Naive thymus-derived CD4-positive, alpha-beta T cell (primary cell): ENCODE data around the gene TSHR. TPM values are rescaled to one million over a fixed set of nuclear protein-coding genes. Genes with fewer than 3 reads are reported as not detected.
"Not testable (repeated sequence)": the region's sequence is repeated elsewhere in the genome, so short reads cannot be mapped to it uniquely, and the experiment has no call there.

Experiments
- ATAC-seq: fragments of 150-1000 bp; cut with Tn5 transposase; 2 replicates; pipeline ENCODE4 v1.10.0; 2021; ENCODE audit warnings: mild to moderate bottlenecking, moderate library complexity
- CTCF ChIA-PET: fragments of 350-600 bp; sonication (Branson Sonifier 250); formaldehyde crosslinking; loops from one replicate; lab custom pipeline; 2021; ENCODE audit warnings: antibody characterized with exemption; lab: Charles Lee
- POLR2A ChIA-PET: fragments of 350-600 bp; sonication (Branson Sonifier 250); formaldehyde crosslinking; loops from one replicate; lab custom pipeline; 2021; ENCODE audit warnings: antibody characterized with exemption, inconsistent platforms; lab: Charles Lee
- DNase-seq, 9 donors: peaks; one replicate each; pipeline versions ENCODE4 v3.0.0 to v3.0.0-alpha.2; 2020 to 2022; ENCODE audit warnings: mixed read lengths in 1 of 9
- H3K27ac ChIP-seq: one replicate; pipeline ENCODE4 v1.7.0; 2013; ENCODE audit warnings: mild to moderate bottlenecking, low read depth, low read length, moderate library complexity
- H3K27me3 ChIP-seq, 2 donors: one replicate each; pipeline ENCODE4 v1.7.0; 2013; ENCODE audit warnings: low read length in 2 of 2, mild to moderate bottlenecking in 2 of 2, moderate library complexity in 2 of 2; ENCODE audit not compliant: control insufficient read depth in 2 of 2, insufficient read depth in 2 of 2
- H3K36me3 ChIP-seq, 3 experiments: 1 replicate in 2 of 3; 2 replicates in 1 of 3; pipeline ENCODE4 v1.7.0; 2013; ENCODE audit warnings: low read length in 3 of 3, mild to moderate bottlenecking in 3 of 3, moderate library complexity in 1 of 3; ENCODE audit not compliant: insufficient read depth in 3 of 3, control insufficient read depth in 2 of 3
- H3K4me1 ChIP-seq, 2 donors: one replicate each; pipeline ENCODE4 v1.7.0; 2013; ENCODE audit warnings: low read length in 2 of 2, mild to moderate bottlenecking in 2 of 2, moderate library complexity in 1 of 2; ENCODE audit not compliant: control insufficient read depth in 2 of 2, insufficient read depth in 2 of 2
- H3K4me3 ChIP-seq: 2 replicates; pipeline ENCODE4 v1.7.0; 2013; ENCODE audit warnings: mild to moderate bottlenecking, low read length
- H3K9me3 ChIP-seq, 3 experiments: 1 replicate in 2 of 3; 2 replicates in 1 of 3; pipeline ENCODE4 v1.7.0; 2013; ENCODE audit warnings: low read length in 3 of 3; ENCODE audit not compliant: control insufficient read depth in 2 of 3
- H3K27ac Mint-ChIP-seq, 9 donors: one replicate each; pipeline ENCODE4 v1.8.0; 2020 to 2022; ENCODE audit warnings: mixed read lengths in 9 of 9, mild to moderate bottlenecking in 8 of 9, moderate library complexity in 5 of 9, inconsistent platforms in 2 of 9
- H3K27me3 Mint-ChIP-seq, 5 donors: one replicate each; pipeline ENCODE4 v1.8.0; 2021 to 2022; ENCODE audit warnings: mixed read lengths in 5 of 5, mild to moderate bottlenecking in 1 of 5
- H3K36me3 Mint-ChIP-seq, 5 donors: one replicate each; pipeline ENCODE4 v1.8.0; 2020 to 2022; ENCODE audit warnings: mixed read lengths in 5 of 5, mild to moderate bottlenecking in 3 of 5, inconsistent platforms in 1 of 5
- H3K4me1 Mint-ChIP-seq, 7 donors: one replicate each; pipeline ENCODE4 v1.8.0; 2020 to 2022; ENCODE audit warnings: mixed read lengths in 7 of 7, mild to moderate bottlenecking in 3 of 7, inconsistent platforms in 1 of 7
- H3K4me3 Mint-ChIP-seq, 10 donors: one replicate each; pipeline ENCODE4 v1.8.0; 2020 to 2022; ENCODE audit warnings: mild to moderate bottlenecking in 10 of 10, mixed read lengths in 10 of 10, moderate library complexity in 6 of 10, inconsistent platforms in 2 of 10
- H3K9me3 Mint-ChIP-seq, 11 donors: one replicate each; pipeline ENCODE4 v1.8.0; 2020 to 2022; ENCODE audit warnings: mixed read lengths in 11 of 11, mild to moderate bottlenecking in 4 of 11, inconsistent platforms in 1 of 11, moderate library complexity in 1 of 11
- intact Hi-C, 2 donors: fragments of 100-400 bp; cut with micrococcal nuclease; formaldehyde crosslinking; loops; one replicate each; pipeline ENCODE4 v1.15.1; 2023
- polyA plus RNA-seq, 2 donors: library from polyadenylated mRNA; unstranded; fragments of 300-500 nt; fragmentation: Illumina TruSeq; gene quantifications; one replicate each; pipeline ENCODE4 v1.2.3, GENCODE V29; 2021
- total RNA-seq, 6 experiments: library from RNA in 5 of 6; stranded (reverse) in 5 of 6; gene quantifications; 1 replicate in 5 of 6; 2 replicates in 1 of 6; pipeline ENCODE4 v1.2.3 and lab custom pipeline; 2021 to 2026

Gene TSHR
- total RNA-seq (1 to 10 TPM in 1 of 5 experiments, under 1 TPM in 2, not detected in 2; 0.48 to 2.2 (median 0.78) TPM), polyA plus RNA-seq (not detected), total RNA-seq (lab: John Stamatoyannopoulos, UW) (not detected)

GRCh38 chr14:80955416-80955941 lies at the start of gene TSHR:
Gene TSHR (plus strand): TSS chr14:80955621. CDS start chr14:80955681, 60 bp downstream.
- no peaks in the 10 kb centered on the region for H3K9me3 ChIP-seq
- intact Hi-C loops = loop anchor here (1.0 to 5.0 kb wide), 7 partner anchors 15 to 577 kb away; partner anchors contain the start of genes CEP128 (in 1 of the 2) and SEL1L (in 1 of the 2)
- H3K4me3 Mint-ChIP-seq = peak within 1 kb of the TSS; percentile 80 to 93 (median 88)
- peaks cover 0 to 18% (median 0%) of the 10 kb centered on the region in 5 donors for H3K36me3 Mint-ChIP-seq
- no peak within 1 kb of the TSS for H3K27ac ChIP-seq
- CTCF ChIA-PET = interaction anchor here (0.7 to 6.1 kb wide), 5 partner anchors 12 to 257 kb away, joined by 3 to 81 read pairs (median 3); no protein-coding TSS in a partner anchor
- H3K4me3 ChIP-seq = peak within 1 kb of the TSS; percentile 87
- ATAC-seq (no peak), DNase-seq (peak in 5 of 9 donors; percentile 8 to 26 (median 18))
- peaks cover 0 to 54% (median 0%) of the 10 kb centered on the region in 5 donors for H3K27me3 Mint-ChIP-seq
- H3K36me3 ChIP-seq = no peaks in the 10 kb centered on the region
- H3K9me3 Mint-ChIP-seq = peaks cover 0 to 5% (median 0%) of the 10 kb centered on the region in 11 donors
- H3K27ac Mint-ChIP-seq = peak within 1 kb of the TSS in 5 of 9 donors; percentile 6 to 86 (median 54)
- peaks cover 15 to 19% of the 10 kb centered on the region in 2 donors for H3K4me1 ChIP-seq
- peaks cover 17 to 58% (median 44%) of the 10 kb centered on the region in 7 donors for H3K4me1 Mint-ChIP-seq
- POLR2A ChIA-PET = interaction anchor here (0.8 to 1.2 kb wide), 4 partner anchors 13 to 509 kb away, joined by 3 to 4 read pairs (median 3); no protein-coding TSS in a partner anchor
- H3K27me3 ChIP-seq = no peaks in the 10 kb centered on the region

GRCh38 chr14:80906336-80906735 lies 49.1 kb upstream of the TSHR start:
- intact Hi-C loops = no loop called here

GRCh38 chr14:80906946-80907345 lies 48.5 kb upstream of the TSHR start:
- Histone ChIP-seq H3K4me3 (no peak overlapping the region), H3K36me3 (no peaks in the 10 kb centered on the region), H3K27me3 (no peaks in the 10 kb centered on the region), H3K27ac (no peak overlapping the region), H3K4me1 (no peaks in the 10 kb centered on the region), H3K9me3 (no peaks in the 10 kb centered on the region)
- ChIA-PET CTCF (no interaction called here), POLR2A (no interaction called here)
- Mint-ChIP-seq H3K4me1 (peaks cover 0 to 8% (median 0%) of the 10 kb centered on the region in 7 donors), H3K36me3 (peaks cover 0 to 37% (median 20%) of the 10 kb centered on the region in 5 donors), H3K27me3 (no peaks in the 10 kb centered on the region), H3K9me3 (no peaks in the 10 kb centered on the region), H3K4me3 (no peak overlapping the region), H3K27ac (no peak overlapping the region)
- ATAC-seq (no peak), DNase-seq (no peak)
- intact Hi-C loops = no loop called here

More at GRCh38 chr14:80906336-80906735, 49.1 kb upstream of the TSHR start:
- Mint-ChIP-seq H3K27me3 (no peaks in the 10 kb centered on the region), H3K4me1 (peaks cover 0 to 8% (median 0%) of the 10 kb centered on the region in 7 donors), H3K36me3 (peaks cover 0 to 40% (median 25%) of the 10 kb centered on the region in 5 donors), H3K27ac (no peak overlapping the region), H3K9me3 (no peaks in the 10 kb centered on the region), H3K4me3 (no peak overlapping the region)
- Histone ChIP-seq H3K4me3 (no peak overlapping the region), H3K36me3 (no peaks in the 10 kb centered on the region), H3K27me3 (no peaks in the 10 kb centered on the region), H3K9me3 (no peaks in the 10 kb centered on the region), H3K27ac (no peak overlapping the region), H3K4me1 (no peaks in the 10 kb centered on the region)
- ATAC-seq = no peak
- no peak for DNase-seq
- ChIA-PET CTCF (no interaction called here), POLR2A (no interaction called here)

GRCh38 chr14:80912013-80912412 lies 43.4 kb upstream of the TSHR start:
- H3K27ac ChIP-seq, H3K4me1 Mint-ChIP-seq, DNase-seq, CTCF ChIA-PET, H3K9me3 ChIP-seq, H3K9me3 Mint-ChIP-seq, H3K27me3 Mint-ChIP-seq, H3K4me3 ChIP-seq, ATAC-seq, intact Hi-C loops, H3K27ac Mint-ChIP-seq, POLR2A ChIA-PET, H3K36me3 ChIP-seq, H3K27me3 ChIP-seq, H3K4me3 Mint-ChIP-seq, H3K4me1 ChIP-seq: not testable (repeated sequence)
- peaks cover 4 to 24% (median 22%) of the 10 kb centered on the region in 5 donors for H3K36me3 Mint-ChIP-seq

GRCh38 chr14:80919622-80920021 lies 35.8 kb upstream of the TSHR start:
- Histone ChIP-seq H3K27ac (no peak overlapping the region), H3K36me3 (no peaks in the 10 kb centered on the region), H3K4me3 (no peak overlapping the region), H3K27me3 (no peaks in the 10 kb centered on the region), H3K4me1 (no peaks in the 10 kb centered on the region), H3K9me3 (no peaks in the 10 kb centered on the region)
- POLR2A ChIA-PET = no interaction called here
- intact Hi-C loops = no loop called here
- no peak overlapping the region for H3K4me3 Mint-ChIP-seq
- no peak overlapping the region for H3K27ac Mint-ChIP-seq
- CTCF ChIA-PET = interaction anchor here (0.7 kb wide), 1 partner anchor 477 kb away, joined by 3 read pairs; no protein-coding TSS in a partner anchor
- peaks cover 0 to 1% (median 0%) of the 10 kb centered on the region in 11 donors for H3K9me3 Mint-ChIP-seq
- peaks cover 0 to 8% (median 3%) of the 10 kb centered on the region in 7 donors for H3K4me1 Mint-ChIP-seq
- ATAC-seq (no peak), DNase-seq (no peak)
- no peaks in the 10 kb centered on the region for H3K27me3 Mint-ChIP-seq
- H3K36me3 Mint-ChIP-seq = peaks cover 4 to 22% (median 19%) of the 10 kb centered on the region in 5 donors

GRCh38 chr14:80923368-80923767 lies 32.1 kb upstream of the TSHR start:
- CTCF ChIA-PET = no interaction called here
- H3K4me3 Mint-ChIP-seq = no peak overlapping the region
- POLR2A ChIA-PET = no interaction called here

More at GRCh38 chr14:80923368-80923767, 32.1 kb upstream of the TSHR start:
- no peaks in the 10 kb centered on the region for H3K27me3 ChIP-seq
- peaks cover 0 to 4% (median 0%) of the 10 kb centered on the region in 5 donors for H3K27me3 Mint-ChIP-seq
- no peak overlapping the region for H3K27ac Mint-ChIP-seq
- intact Hi-C loops = no loop called here
- peaks cover 7 to 36% (median 19%) of the 10 kb centered on the region in 5 donors for H3K36me3 Mint-ChIP-seq
- no peak overlapping the region for H3K27ac ChIP-seq
- peaks cover 0 to 29% (median 0%) of the 10 kb centered on the region in 7 donors for H3K4me1 Mint-ChIP-seq
- no peak overlapping the region for H3K4me3 ChIP-seq
- peaks cover 0 to 13% (median 3%) of the 10 kb centered on the region in 11 donors for H3K9me3 Mint-ChIP-seq
- no peaks in the 10 kb centered on the region for H3K9me3 ChIP-seq
- H3K4me1 ChIP-seq = no peaks in the 10 kb centered on the region
- ATAC-seq (no peak), DNase-seq (no peak)
- no peaks in the 10 kb centered on the region for H3K36me3 ChIP-seq
